Right hindlimb (tissue), 1 donor: ENCODE measurements around the gene PIGW.

ENCODE experiments used
- DNase-seq: peaks from one replicate; pipeline ENCODE4 v3.0.0-alpha.2; 2018

PIGW gene

DNA sequence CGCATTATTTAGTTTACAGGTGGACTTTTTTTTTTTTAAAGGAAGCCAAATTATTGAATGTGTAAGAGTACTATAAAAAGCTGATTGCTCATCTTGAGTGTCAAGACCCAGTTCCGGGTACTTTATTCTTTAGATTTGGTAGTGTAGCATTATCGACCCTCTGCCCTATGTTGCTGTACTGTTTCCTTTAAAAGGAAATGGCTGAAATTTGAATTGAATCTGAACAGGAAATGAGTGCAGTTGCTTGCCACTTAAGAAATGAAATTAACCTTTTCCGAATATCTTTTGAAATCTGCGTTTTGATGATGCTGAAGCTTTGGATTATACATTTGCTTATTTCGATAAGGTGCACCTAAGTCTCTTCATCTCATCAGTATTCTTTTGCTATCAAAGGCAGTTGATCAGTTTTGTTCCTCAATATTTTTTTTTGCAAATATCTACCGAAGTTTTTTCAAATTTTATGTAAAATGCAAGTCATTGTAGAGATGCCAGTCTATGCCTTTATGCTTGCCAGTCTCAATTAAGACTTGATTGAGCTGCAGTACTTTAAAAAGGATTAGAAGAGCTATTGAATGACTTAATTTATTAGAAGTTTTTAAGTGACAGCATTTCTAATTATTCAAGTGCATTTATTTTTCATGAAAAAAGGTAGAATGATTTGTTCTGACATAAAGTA, 11.8 kb downstream of the PIGW start:
- DNase-seq = no peak

DNA sequence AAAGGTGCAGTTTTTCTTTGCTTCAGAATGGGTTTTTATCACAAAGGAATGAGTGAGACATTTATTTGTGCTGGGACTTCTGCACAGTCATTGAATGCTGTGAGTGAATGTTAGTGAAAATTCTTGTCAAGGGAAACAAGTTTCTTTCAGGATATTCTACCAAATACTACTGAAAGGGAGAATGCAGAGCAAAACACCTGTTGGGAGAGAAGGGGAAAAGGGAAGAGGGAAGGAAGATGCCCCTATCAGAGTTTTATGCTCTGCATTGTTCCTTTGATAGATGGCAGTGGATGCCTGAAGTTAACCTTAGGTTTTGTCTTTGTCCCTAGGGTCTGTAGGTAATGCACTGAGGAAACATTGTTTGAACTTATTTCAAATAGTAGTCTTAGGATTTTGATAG, 13.0 kb downstream of the PIGW start:
- DNase-seq = no peak

DNA sequence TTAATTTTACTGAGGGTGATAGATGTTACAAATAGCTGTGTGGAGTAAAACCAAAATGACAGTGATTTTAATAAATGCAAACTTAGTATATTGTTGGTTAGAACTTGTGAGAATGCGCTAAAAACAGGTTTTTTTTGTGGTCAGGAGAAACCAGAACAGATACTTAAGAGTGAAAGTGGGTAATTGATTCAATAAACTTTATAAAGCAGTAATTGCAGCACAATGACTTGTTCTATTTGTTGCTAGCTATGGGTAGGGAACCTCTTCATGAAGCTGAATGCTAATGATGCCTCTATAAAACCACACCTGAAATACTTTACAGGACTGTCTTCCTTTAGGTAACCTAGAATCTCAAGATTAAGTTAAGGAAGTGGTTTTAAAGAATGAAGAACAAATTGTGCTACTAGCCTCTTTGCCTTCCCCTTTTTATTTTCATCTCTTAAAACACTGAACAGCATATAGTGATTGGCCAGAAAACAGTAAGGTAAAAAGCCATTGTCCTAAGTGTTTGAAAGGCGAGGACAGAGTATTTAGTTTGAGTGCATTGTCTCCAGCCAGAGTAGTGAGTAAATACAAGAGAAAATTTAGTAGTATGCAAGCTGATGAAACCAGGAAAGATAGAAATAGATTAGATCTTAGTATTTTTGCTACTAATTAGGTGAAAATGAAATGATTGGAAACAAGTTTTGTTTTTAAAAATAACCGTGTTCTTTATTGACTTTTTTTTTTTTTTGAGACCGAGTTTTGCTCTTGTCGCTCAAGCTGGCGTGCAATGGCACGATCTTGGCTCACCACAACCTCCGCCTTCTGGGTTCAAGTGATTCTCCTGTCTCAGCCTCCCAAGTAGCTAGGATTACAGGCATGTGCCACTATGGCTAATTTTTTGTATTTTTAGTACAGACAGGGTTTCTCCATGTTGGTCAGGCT, 16.0 kb downstream of the PIGW start:
- DNase-seq = no peak

DNA sequence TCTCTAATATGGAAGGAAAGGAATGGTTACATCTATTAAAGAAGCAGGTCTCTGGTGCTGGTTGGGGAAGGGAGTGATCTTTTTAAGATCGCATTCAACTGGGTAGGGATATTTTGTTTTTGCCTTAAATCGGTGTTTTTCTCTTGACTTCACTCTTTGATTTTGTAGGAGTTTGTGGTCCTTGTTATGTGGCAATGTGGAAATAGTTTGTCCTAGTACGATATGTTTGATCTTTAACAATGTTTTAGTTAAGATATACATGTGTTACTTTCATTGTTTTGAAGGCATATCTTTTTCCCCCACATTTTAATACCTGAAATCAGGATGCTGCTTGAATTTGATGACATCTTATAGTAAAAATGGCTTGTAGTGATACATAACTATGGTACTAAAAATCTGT, 18.7 kb downstream of the PIGW start:
- DNase-seq = no peak

DNA sequence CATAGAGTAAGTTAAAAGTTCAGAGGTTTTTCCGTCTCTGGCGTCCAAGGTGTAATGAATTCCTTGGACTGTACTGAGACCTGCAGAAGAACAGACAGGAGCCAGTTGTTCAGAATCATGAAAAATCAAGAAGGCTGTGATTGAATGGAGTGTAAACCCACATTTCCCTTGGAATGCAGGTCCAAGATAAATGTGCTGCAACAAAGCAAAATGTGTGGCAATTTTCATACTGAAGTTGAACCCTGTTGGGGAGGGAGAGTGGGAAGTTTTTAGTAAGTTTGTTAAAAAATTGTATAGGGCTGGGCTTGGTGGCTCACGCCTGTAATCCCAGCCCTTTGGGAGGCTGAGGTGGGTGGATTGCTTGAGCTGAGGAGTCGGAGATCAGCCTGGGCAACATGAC, 31.3 kb downstream of the PIGW start:
- DNase-seq = no peak

DNA sequence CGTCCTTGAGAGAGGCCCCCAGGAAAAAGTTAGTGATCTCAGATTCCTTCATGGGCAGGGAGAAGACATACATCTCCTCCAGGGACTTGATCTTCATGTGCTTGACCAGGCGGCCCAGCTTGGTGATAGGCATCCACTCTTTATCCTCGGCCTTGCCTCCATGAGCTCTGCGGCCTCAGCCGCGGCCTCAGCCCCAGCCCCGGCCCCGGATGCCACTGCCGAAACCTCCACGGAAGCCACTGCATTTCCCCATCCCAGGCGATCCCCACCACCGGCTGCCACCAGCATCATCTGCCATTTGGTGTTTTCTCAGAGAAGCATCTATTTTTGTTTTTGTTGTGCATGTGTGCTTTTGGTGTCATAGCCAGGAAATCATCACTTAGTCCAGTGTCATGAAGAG, 40.2 kb downstream of the PIGW start:
- no peak for DNase-seq

DNA sequence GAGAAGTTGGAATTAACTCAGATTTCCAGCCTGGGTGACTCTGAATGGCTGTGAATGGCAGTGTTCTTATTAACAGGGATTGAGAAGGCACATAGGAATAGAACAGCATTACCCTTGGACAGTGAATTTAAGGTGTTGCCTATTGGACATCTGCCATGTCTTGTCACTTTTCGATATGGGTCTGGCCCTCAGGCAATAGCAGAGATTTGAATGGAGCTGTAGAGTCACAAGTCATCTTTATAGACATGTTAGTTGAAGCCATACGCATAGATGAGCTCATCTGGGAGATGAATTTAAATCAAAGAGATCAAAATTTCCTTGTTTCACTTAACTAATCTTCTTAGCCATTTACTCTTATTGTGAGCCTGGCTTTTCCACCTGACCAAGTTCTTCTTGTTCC, 42.0 kb downstream of the PIGW start:
- DNase-seq = no peak

DNA sequence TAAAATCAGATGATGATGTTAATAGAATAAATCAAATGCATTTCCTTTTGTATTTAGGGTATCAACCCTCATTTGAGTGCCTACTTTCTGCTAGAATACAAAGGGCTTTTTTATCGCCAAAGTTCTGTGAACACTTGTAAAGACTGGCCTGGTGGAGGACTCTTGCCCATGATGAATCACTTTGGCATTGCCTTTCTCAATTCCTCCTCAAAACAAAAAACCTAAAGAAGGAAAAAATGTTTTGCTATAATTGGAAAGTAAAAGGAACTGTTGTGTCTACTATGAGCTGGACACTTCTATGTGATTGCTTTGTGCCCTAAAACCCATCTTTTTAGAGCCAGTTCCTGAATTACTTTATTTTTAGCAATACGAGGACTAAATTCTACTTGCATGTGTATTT, 43.9 kb downstream of the PIGW start:
- DNase-seq = no peak

DNA sequence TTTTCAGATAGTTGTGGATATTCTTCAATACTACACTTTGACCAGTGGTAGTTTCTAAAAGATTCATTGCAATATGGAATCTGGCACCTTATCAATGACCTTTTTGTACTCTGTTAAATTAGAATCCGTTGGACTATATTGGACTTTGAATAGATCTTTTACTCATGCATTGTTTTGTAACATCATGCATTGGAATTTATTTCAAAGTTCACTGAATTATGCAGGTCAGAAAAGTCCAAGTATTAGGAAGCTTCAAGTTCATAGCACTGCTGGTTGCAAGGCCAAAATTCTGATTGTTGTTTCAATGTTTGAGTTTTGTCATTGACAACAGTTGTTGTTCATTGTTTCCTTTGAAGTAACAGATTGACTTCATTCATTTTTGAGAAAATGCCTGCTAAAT, 49.0 kb downstream of the PIGW start:
- no peak for DNase-seq

DNA sequence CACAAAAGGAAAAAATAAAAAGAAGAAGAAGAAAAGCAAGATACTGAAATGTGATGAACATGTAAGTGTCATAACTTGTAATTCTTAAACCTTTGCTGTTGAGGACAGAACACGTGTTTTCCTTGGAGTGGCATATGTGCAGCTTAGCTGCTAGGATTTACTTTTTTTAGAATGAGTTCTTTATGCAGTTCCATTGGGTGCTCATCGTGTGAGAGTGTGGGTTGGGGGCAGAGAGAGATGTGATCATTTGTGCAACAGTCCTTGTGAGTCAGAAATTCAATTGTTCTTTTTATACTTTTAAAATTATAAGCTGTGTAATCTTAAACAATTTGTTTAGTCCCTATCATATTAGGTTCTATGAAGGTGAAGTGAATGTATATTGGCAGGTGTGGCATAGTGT, 51.4 kb downstream of the PIGW start:
- no peak for DNase-seq
